Keratinocyte (primary cell): ENCODE measurements around the gene SEZ6L2.

Experiments
- CTCF ChIP-seq, 3 experiments: IDR thresholded peaks in 1 of 3; conservative IDR thresholded peaks in 1 of 3; optimal IDR thresholded peaks in 1 of 3; 2 replicates in 2 of 3; 3 replicates in 1 of 3; pipeline versions ENCODE3 to v1.5.1; 2011; ENCODE audit warnings: low read length in 3 of 3, mild to moderate bottlenecking in 3 of 3, moderate library complexity in 2 of 3, control low read depth in 1 of 3, inconsistent platforms in 1 of 3; ENCODE audit not compliant: insufficient read depth in 2 of 3; ENCODE audit errors: extremely low read depth in 1 of 3
- EZH2 ChIP-seq: IDR thresholded peaks from one replicate; pipeline ENCODE4 v1.6.1; 2012; ENCODE audit warnings: inconsistent platforms, mild to moderate bottlenecking, low read length, moderate library complexity

GRCh38 chr16:29849505-29849904 lies 49.8 kb downstream of the SEZ6L2 start:
- no peak for TF ChIP-seq CTCF (optimal IDR thresholded peaks at IDR 0.05 in 1 of 3, IDR thresholded peaks at IDR 0.05 in 1 of 3, conservative IDR thresholded peaks at IDR 0.05 in 1 of 3; ENCODE audit: extremely low read depth in 1 of 3, insufficient read depth in 2 of 3, low read length in 3 of 3)
- TF ChIP-seq EZH2: no peak
